ENCODE results near the gene HDAC5. TPM values are rescaled to one million over a fixed set of nuclear protein-coding genes. Genes with fewer than 3 reads are reported as not detected.
A peak's percentile ranks its signal among the peaks of the same experiment; 100 is the strongest.

The HDAC5 gene
- total RNA-seq, 1 donor from 2014 or later: 34.1 TPM

DNA sequence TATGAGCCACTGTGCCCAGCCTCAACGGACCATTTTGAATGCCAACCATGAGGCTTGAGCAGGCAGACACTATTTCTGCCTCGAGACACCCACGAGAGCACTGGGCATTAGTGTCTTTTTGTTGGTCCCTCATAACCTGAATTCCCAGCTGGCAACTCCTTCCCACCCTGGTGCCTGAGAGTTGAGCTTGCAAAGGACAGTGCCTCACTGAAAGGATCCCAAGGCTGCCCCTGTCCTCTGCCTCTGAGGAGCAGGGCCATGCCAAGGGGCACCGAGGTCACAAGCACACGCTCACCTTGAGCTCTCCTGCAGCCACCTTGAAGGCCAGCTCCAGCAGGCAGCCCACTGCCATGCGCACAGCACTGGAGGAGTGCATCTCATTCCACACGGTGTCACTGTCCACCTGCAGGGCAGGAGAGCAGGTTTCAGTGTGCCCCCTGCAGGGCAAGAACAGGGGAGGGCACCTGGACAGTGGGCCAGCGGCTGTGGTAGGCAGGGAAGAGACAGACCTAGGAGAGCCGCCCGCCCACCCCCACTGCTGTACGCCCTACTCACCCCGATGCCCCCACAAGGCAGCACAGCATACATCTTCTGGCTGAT, 40.1 kb downstream of the HDAC5 start:
- Mint-ChIP-seq H3K27me3 (ENCODE audit: low read depth) (no peaks in the 10 kb centered on the region), H3K4me1 (peaks cover 22% of the 10 kb centered on the region), H3K4me3 (no peak overlapping the region), H3K27ac (no peak overlapping the region), H3K9me3 (no peaks in the 10 kb centered on the region), H3K36me3 (peaks cover 23% of the 10 kb centered on the region)
- no peak for DNase-seq (ENCODE audit: low spot score in 2 of 2, unreplicated experiment in 2 of 2)
- TF ChIP-seq, protein P1, sequence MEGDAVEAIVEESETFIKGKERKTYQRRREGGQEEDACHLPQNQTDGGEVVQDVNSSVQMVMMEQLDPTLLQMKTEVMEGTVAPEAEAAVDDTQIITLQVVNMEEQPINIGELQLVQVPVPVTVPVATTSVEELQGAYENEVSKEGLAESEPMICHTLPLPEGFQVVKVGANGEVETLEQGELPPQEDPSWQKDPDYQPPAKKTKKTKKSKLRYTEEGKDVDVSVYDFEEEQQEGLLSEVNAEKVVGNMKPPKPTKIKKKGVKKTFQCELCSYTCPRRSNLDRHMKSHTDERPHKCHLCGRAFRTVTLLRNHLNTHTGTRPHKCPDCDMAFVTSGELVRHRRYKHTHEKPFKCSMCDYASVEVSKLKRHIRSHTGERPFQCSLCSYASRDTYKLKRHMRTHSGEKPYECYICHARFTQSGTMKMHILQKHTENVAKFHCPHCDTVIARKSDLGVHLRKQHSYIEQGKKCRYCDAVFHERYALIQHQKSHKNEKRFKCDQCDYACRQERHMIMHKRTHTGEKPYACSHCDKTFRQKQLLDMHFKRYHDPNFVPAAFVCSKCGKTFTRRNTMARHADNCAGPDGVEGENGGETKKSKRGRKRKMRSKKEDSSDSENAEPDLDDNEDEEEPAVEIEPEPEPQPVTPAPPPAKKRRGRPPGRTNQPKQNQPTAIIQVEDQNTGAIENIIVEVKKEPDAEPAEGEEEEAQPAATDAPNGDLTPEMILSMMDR (IDR thresholded peaks at IDR 0.05; ENCODE audit: unreplicated experiment): no peak

GRCh38 chr17:44082256-44082927, 41.0 kb downstream of the HDAC5 start:
- TF ChIP-seq, protein P1 (IDR thresholded peaks at IDR 0.05; ENCODE audit: unreplicated experiment): no peak
- DNase-seq (ENCODE audit: low spot score in 2 of 2, unreplicated experiment in 2 of 2): no peak
- Mint-ChIP-seq H3K27ac (no peak overlapping the region), H3K36me3 (peaks cover 23% of the 10 kb centered on the region), H3K27me3 (ENCODE audit: low read depth) (no peaks in the 10 kb centered on the region), H3K9me3 (no peaks in the 10 kb centered on the region), H3K4me3 (no peak overlapping the region), H3K4me1 (peaks cover 13% of the 10 kb centered on the region)

DNA sequence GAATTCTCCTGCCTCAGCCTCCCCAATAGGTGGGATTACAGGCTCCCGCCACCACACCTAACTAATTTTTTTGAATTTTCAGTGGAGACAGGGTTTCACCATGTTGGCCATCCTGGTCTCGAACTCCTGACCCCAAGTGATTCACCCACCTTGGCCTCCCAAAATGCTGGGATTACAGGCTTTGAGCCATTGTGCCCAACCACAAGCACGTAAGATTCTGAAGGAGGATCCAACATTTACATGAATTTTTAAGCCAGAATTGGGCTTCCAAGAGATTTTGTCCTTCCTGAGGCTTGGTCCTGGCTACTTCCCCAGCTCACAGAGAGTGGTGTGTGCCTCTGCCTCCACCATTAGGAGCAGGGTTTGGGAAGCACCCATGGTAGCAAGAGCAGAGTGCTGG, 41.8 kb downstream of the HDAC5 start:
- H3K9me3 Mint-ChIP-seq: no peaks in the 10 kb centered on the region
- H3K36me3 Mint-ChIP-seq: peaks cover 23% of the 10 kb centered on the region
- DNase-seq (ENCODE audit: low spot score in 2 of 2, unreplicated experiment in 2 of 2): no peak
- peaks cover 6% of the 10 kb centered on the region for H3K4me1 Mint-ChIP-seq
- TF ChIP-seq, protein P1 (IDR thresholded peaks at IDR 0.05; ENCODE audit: unreplicated experiment): no peak
- H3K4me3 Mint-ChIP-seq: no peak overlapping the region
- no peaks in the 10 kb centered on the region for H3K27me3 Mint-ChIP-seq (ENCODE audit: low read depth)
- no peak overlapping the region for H3K27ac Mint-ChIP-seq

DNA sequence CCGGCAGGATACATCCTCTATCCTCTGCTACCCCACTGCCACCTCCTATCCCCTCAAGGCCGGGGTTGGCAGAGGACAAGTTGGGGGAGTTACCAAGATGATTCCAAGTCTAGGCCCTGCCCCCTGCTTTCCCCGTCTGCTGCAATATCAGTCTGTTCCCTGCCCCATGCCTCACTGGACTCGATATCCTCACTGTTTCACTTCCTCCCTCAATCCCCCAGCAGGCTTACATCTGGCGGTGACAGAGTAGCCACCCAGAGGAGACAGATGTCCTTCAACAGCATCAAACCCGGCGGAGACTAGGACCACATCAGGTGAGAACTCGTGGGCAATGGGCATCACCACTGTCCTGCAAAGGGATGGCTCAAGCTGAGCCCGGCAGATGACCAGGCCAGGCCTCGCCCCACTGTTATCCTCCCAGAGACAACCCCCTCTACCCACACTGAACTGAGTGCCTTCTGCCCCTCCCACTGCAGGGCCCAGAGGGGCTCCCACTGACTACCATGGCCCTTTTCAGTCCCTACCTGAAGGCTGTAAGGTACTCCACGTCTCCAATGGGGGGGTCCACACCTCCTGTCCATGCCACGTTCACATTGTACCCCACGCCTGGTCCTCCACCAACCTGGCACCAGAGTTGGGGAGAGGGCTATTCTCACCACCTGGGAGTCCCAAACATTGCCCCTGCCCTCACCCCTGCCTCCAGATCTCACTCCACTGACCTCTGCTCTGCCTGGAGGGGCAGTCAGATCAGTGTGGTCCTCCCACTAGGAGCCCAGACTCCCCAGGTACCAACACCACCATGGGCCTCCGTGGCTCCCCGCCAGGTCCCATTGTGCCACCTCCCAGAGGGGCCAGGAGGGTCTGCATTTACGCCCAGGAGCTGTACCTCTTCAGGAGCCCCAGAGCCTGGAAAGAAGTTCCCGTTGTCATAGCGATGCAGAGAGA, 43.3 kb downstream of the HDAC5 start:
- Mint-ChIP-seq H3K27me3 (ENCODE audit: low read depth) (no peaks in the 10 kb centered on the region), H3K9me3 (no peaks in the 10 kb centered on the region), H3K4me3 (no peak overlapping the region)

GRCh38 chr17:44078412-44078811, 45.0 kb downstream of the HDAC5 start:
- peaks cover 31% of the 10 kb centered on the region for H3K36me3 Mint-ChIP-seq
- TF ChIP-seq, protein P1 (IDR thresholded peaks at IDR 0.05; ENCODE audit: unreplicated experiment): no peak
- no peak for DNase-seq (ENCODE audit: low spot score in 2 of 2, unreplicated experiment in 2 of 2)
- H3K9me3 Mint-ChIP-seq: no peaks in the 10 kb centered on the region
- no peaks in the 10 kb centered on the region for H3K27me3 Mint-ChIP-seq (ENCODE audit: low read depth)
- H3K4me3 Mint-ChIP-seq: no peak overlapping the region
- no peak overlapping the region for H3K27ac Mint-ChIP-seq
- H3K4me1 Mint-ChIP-seq: no peaks in the 10 kb centered on the region

More for the DNA sequence above, 43.3 kb downstream of the HDAC5 start:
- TF ChIP-seq, protein P1 (IDR thresholded peaks at IDR 0.05; ENCODE audit: unreplicated experiment): no peak
- H3K4me1 Mint-ChIP-seq: no peaks in the 10 kb centered on the region
- no peak for DNase-seq (ENCODE audit: low spot score in 2 of 2, unreplicated experiment in 2 of 2)
- H3K36me3 Mint-ChIP-seq: peaks cover 32% of the 10 kb centered on the region
- H3K27ac Mint-ChIP-seq: peak overlapping the region; percentile 30
